T-helper 9 cell (primary cell): Measurements from ENCODE around the gene ADRA2A.

Source experiments
- DNase-seq: peaks from one replicate; pipeline ENCODE4 v3.0.0-alpha.2; 2020
- total RNA-seq, 2 donors: gene quantifications; one replicate each; lab custom pipeline; 2026; lab: John Stamatoyannopoulos, UW

Gene ADRA2A
- total RNA-seq: 0 reads per million in 2 donors

DNA sequence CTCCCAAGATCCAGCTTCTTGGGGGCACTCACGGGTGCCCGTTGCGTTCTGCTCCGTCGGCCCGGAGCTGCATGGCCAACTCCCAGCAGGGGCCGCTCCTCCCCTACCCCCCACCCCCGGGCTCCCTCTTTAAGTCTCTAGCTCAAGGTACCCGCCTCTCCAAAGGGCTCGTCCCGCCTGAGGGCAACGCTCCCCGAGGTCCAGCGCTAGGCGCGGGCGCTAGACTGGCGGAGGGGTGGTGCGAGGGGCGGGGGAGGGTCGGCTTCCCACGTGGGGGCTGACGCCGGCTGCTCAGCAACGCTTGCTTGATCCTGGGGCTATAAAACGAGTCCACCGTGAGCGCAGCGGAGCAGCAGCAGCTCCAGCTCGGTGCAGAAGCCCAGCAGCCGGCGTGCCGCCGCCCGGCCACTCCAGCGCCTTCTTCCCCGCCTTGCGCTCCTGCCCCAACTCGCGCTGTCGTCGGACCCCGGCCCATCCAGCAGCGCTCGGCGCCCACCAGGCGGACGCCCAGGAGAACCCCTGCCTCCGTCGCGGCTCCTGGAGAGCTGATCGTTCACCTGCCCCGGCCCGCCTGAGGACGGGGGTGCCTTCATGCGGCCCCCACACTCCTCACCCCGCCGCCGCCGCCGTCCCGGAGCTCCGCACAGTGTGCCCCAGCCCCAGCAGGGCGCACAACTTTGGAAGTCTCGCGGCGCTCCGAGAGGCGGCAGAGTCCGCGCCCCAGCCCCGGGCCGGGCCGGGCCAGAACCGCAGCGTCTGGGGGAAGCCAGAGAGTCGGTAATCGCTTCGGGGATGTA lies at the start of gene ADRA2A:
TSS of gene ADRA2A (plus strand) at position 348 of the 797 bp plus-strand sequence. CDS start 968 bp downstream, outside the sequence.
- DNase-seq: no peak

- DNase-seq: no peak
Observed at GRCh38 chr10:111030042-111030750, 46.6 kb upstream of the ADRA2A start.

- DNase-seq: no peak
Observed at GRCh38 chr10:111034598-111035310, 42.1 kb upstream of the ADRA2A start.

- no peak for DNase-seq
Observed at GRCh38 chr10:111035542-111035941, 41.3 kb upstream of the ADRA2A start.

DNA sequence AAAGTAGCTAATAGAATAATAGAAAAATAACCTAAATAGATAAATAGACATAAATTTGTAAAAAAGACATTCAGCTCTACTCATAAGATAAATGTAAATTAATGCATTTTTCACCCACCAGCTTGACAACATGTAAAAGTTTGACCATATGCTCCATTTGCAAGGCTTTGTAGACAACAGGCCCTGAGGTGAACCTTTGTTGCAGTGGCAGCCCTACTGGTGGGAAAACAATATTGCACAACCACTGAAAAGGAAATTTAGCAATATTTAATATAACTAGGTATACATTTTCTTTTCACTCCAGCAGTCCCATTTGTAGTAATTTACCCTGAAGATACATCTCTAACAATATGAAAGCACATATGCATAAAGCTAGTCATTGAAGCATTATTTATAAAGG lies 39.0 kb upstream of the ADRA2A start:
- no peak for DNase-seq

DNA sequence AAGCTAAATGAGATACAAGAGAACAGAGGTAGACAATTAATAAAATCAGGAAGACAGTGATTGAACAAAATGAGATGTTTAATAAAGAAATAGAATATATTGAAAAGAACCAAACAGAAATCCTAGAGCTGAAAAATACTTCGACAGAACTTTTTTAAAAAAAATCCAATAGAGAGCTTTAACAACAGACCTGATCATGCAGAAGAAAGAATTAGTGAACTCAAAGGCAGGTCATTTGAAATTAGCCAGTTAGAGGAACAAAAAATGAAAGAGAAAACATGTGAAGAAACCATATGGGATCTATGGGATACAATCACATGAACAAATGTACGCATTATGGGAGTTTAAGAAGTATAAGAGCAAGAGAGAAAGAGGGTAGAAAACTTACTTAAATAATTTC lies 37.3 kb upstream of the ADRA2A start:
- no peak for DNase-seq

GRCh38 chr10:111057006-111057405 lies 19.8 kb upstream of the ADRA2A start:
- DNase-seq: no peak

GRCh38 chr10:111063471-111063870 lies 13.4 kb upstream of the ADRA2A start:
- no peak for DNase-seq

DNA sequence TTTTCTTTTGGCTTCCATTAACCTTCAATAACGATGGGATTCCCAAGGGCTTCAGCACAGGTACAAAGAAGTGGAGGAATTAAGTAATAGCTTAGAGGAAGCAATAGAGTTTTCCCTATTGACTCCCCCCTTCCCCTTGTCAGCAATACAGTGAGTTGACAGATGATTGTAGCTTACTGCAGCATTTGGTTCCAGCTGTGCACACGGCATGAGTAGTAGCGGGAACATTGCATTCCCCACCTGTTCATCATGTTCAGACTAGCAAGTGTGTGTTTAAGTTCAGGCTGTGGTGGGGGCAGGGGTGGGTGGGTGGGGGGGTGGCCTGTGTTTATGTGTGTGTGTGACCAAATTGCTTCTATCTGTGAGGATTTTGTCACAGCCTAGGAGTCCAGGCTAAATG lies 4.6 kb upstream of the ADRA2A start:
- no peak for DNase-seq

DNA sequence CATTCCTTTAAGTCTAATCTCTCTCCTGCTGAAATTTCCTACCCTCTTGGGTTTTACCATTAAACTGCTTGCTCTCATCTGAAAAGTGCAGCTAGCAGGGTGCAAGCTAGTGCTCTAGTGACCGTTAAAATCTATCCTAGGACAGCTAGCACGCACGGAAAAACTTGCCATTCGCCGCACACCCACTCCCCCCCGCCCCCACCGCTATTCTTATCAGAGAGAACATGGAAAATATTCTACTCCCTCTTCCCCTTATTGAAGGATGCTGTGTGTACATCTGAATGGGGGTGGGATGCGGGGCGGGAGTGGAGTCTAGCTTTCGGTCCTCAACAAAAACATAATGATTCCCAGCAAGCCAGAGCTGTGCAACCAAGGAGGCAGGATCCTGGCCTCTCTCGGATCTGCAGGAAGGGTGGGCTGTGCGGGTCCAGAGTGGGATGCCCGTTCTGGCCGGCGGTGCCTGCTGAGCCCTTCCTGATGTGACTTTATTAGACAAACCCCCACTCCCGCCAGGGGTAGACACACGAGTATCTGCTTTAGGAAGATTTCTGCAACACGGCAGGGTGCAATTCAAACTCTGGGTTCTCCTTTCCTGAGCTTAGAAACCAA lies 1.1 kb upstream of the ADRA2A start:
- no peak for DNase-seq

GRCh38 chr10:111076191-111076681 lies 593 bp upstream of the ADRA2A start:
- peak; percentile 23 for DNase-seq

GRCh38 chr10:111077479-111077784 lies 603 bp downstream of the ADRA2A start:
- no peak for DNase-seq

- no peak for DNase-seq
Observed at GRCh38 chr10:111077785-111078504, 1.1 kb downstream of the ADRA2A start.

DNA sequence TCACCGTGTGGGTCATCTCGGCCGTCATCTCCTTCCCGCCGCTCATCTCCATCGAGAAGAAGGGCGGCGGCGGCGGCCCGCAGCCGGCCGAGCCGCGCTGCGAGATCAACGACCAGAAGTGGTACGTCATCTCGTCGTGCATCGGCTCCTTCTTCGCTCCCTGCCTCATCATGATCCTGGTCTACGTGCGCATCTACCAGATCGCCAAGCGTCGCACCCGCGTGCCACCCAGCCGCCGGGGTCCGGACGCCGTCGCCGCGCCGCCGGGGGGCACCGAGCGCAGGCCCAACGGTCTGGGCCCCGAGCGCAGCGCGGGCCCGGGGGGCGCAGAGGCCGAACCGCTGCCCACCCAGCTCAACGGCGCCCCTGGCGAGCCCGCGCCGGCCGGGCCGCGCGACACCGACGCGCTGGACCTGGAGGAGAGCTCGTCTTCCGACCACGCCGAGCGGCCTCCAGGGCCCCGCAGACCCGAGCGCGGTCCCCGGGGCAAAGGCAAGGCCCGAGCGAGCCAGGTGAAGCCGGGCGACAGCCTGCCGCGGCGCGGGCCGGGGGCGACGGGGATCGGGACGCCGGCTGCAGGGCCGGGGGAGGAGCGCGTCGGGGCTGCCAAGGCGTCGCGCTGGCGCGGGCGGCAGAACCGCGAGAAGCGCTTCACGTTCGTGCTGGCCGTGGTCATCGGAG lies 1.8 kb downstream of the ADRA2A start:
- no peak for DNase-seq

DNA sequence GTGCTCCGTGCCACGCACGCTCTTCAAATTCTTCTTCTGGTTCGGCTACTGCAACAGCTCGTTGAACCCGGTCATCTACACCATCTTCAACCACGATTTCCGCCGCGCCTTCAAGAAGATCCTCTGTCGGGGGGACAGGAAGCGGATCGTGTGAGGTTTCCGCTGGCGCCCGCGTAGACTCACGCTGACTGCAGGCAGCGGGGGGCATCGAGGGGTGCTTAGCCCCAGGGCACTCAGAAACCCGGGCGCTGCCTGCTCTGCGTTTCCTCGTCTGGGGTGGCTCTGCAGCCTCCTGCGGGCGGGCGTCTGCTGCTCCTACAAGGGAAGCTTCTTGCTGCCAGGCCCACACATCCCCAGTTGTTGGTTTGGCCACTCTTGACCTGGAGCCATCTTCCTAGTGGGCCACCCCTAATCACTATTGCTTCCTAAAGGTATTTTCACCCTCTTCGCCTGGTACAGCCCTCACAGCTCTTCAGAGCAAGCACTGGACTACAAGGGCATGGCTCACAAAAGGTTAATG lies 2.5 kb downstream of the ADRA2A start:
- no peak for DNase-seq

DNA sequence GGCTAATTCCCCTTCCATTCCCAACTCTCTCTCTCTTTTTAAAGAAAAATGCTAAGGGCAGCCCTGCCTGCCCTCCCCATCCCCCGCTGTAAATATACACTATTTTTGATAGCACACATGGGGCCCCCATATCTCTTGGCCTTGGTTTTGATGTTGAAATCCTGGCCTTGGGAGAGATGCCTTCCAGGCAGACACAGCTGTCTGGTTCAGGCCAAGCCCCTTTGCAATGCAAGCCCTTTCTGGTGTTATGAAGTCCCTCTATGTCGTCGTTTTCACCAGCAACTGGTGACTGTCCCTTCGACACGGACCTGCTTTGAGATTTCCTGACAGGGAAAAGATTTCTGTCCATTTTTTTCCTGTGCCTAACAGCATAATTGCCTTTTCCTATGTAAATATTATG lies 3.0 kb downstream of the ADRA2A start:
- no peak for DNase-seq

GRCh38 chr10:111080224-111080623 lies 3.4 kb downstream of the ADRA2A start:
- no peak for DNase-seq

- DNase-seq: no peak
Observed at GRCh38 chr10:111081595-111081994, 4.8 kb downstream of the ADRA2A start.

DNA sequence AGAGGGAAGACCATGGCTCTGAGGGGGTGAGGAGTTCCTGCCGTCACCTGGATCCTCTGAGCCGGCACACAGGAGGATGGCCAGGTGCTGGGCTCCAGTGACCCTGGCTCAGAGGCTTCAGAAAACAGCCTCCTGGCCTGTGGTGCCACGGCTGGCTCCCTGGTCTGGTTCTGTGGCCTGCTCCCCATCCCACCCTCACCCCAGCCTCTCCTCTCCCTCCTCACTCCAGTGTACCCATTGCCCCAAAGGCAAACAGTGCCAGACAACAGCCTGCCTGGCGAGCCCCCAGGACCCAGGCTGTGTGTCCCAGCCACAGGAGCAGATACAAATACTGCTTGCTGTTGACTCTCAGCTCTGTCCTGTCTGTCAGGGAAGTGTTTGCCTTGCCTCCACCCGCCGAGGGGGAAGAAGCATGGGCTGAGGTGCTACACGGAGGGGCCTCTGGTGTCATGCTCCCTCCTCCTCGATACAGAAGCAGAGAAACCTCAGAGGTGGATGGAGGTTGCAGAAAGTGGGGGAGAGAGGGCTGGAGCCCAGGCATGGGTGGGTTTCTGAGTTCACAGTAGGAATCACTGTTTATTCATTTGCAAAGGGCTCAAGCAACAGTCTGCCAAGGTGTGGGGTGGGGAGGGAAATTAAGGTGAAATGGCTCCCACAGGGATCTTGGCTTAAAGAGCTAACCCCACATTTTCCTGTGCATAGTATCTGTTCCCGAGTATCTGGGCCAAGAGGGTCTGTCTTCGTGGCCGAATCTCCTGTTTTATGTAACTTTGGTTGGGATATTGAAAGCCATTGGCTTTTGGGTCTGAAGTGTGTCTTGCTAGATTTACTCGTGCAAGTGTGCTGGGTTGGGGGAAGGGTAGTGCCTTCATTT lies 5.5 kb downstream of the ADRA2A start:
- DNase-seq: no peak
